Neuronal stem cell (in vitro differentiated cells): ENCODE results near the gene ZNG1B.
"Not testable (repeated sequence)": the region's sequence is repeated elsewhere in the genome, so short reads cannot be mapped to it uniquely, and the experiment has no call there.

Experiments
- DNase-seq: peaks from one replicate; pipeline ENCODE4 v3.0.0-alpha.2; 2013; ENCODE audit warnings: low spot score
- H2AFZ ChIP-seq: one replicate; pipeline ENCODE4 v1.6.1; 2013; ENCODE audit warnings: mild to moderate bottlenecking, low read length, inconsistent platforms
- H2AK5ac ChIP-seq: 2 replicates; pipeline ENCODE4 v1.6.1; 2013; ENCODE audit warnings: low read depth, mild to moderate bottlenecking, inconsistent platforms, low read length, moderate library complexity, mixed read lengths
- H2BK120ac ChIP-seq: 2 replicates; pipeline ENCODE4 v1.6.1; 2013; ENCODE audit warnings: low read depth, mild to moderate bottlenecking, inconsistent platforms, low read length, moderate library complexity, mixed read lengths
- H2BK12ac ChIP-seq: one replicate; pipeline ENCODE4 v1.6.1; 2013; ENCODE audit warnings: low read length, inconsistent platforms
- H2BK15ac ChIP-seq: 2 replicates; pipeline ENCODE4 v1.6.1; 2013; ENCODE audit warnings: mild to moderate bottlenecking, low read length, inconsistent platforms, mixed read lengths
- H2BK5ac ChIP-seq: one replicate; pipeline ENCODE4 v1.6.1; 2013; ENCODE audit warnings: inconsistent platforms, mild to moderate bottlenecking, low read length, moderate library complexity
- H3K14ac ChIP-seq: one replicate; pipeline ENCODE4 v1.6.1; 2013; ENCODE audit warnings: low read length, inconsistent platforms
- H3K18ac ChIP-seq: 2 replicates; pipeline ENCODE4 v1.6.1; 2013; ENCODE audit warnings: low read length, inconsistent platforms
- H3K23ac ChIP-seq: 2 replicates; pipeline ENCODE4 v1.6.1; 2013; ENCODE audit warnings: low read depth, mild to moderate bottlenecking, mixed read lengths, low read length, inconsistent platforms; ENCODE audit not compliant: poor library complexity
- H3K27ac ChIP-seq: replicated peaks from 3 replicates; pipeline ENCODE4 v1.5.1; 2013; ENCODE audit warnings: low read length, inconsistent platforms
- H3K27me3 ChIP-seq, 3 experiments: 2 replicates each; pipeline ENCODE4 v1.6.1; 2013; ENCODE audit warnings: low read length in 3 of 3, mild to moderate bottlenecking in 2 of 3, inconsistent platforms in 1 of 3, low read depth in 1 of 3, mixed read lengths in 1 of 3, moderate library complexity in 1 of 3; ENCODE audit not compliant: control insufficient read depth in 3 of 3, insufficient read depth in 3 of 3
- H3K36me3 ChIP-seq, 2 donors: replicated peaks in 1 of 2; 2 replicates each; pipeline ENCODE4 v1.6.1; 2013; ENCODE audit warnings: low read length in 2 of 2; ENCODE audit not compliant: control insufficient read depth in 2 of 2, insufficient read depth in 2 of 2
- H3K4ac ChIP-seq: 2 replicates; pipeline ENCODE4 v1.6.1; 2013; ENCODE audit warnings: inconsistent platforms, mild to moderate bottlenecking, low read length, moderate library complexity
- H3K4me1 ChIP-seq, 2 donors: 1 replicate in 1 of 2; 2 replicates in 1 of 2; pipeline ENCODE4 v1.6.1; 2013; ENCODE audit warnings: low read length in 2 of 2, low read depth in 1 of 2; ENCODE audit not compliant: control insufficient read depth in 2 of 2, insufficient read depth in 1 of 2
- H3K4me2 ChIP-seq: one replicate; pipeline ENCODE4 v1.6.1; 2013; ENCODE audit warnings: mild to moderate bottlenecking, low read length, inconsistent platforms; ENCODE audit not compliant: insufficient read depth, poor library complexity, severe bottlenecking
- H3K4me3 ChIP-seq, 2 donors: 2 replicates each; pipeline ENCODE4 v1.5.1; 2013; ENCODE audit warnings: low read length in 2 of 2, mild to moderate bottlenecking in 2 of 2, inconsistent platforms in 1 of 2, moderate library complexity in 1 of 2
- H3K79me1 ChIP-seq: one replicate; pipeline ENCODE4 v1.6.1; 2013; ENCODE audit warnings: low read depth, mild to moderate bottlenecking, inconsistent platforms, low read length, moderate library complexity
- H3K9ac ChIP-seq: one replicate; pipeline ENCODE4 v1.6.1; 2013; ENCODE audit warnings: mild to moderate bottlenecking, low read depth, low read length, inconsistent platforms; ENCODE audit not compliant: poor library complexity
- H3K9me3 ChIP-seq, 2 donors: replicated peaks in 1 of 2; 2 replicates each; pipeline versions ENCODE3 to v1.6.1; 2013; ENCODE audit warnings: low read length in 2 of 2, mild to moderate bottlenecking in 2 of 2, inconsistent platforms in 1 of 2, low read depth in 1 of 2, mixed read lengths in 1 of 2, moderate library complexity in 1 of 2; ENCODE audit not compliant: control insufficient read depth in 2 of 2, insufficient read depth in 1 of 2
- H4K8ac ChIP-seq: one replicate; pipeline ENCODE4 v1.6.1; 2013; ENCODE audit warnings: low read depth, mild to moderate bottlenecking, inconsistent platforms, low read length, moderate library complexity
- H4K91ac ChIP-seq: one replicate; pipeline ENCODE4 v1.6.1; 2013; ENCODE audit warnings: low read length, low read depth, mild to moderate bottlenecking, inconsistent platforms; ENCODE audit not compliant: poor library complexity
- WGBS, 2 donors: extraction: QIAGEN DNeasy Blood & Tissue Kit; methylation state at CpG; one replicate each; pipeline ENCODE4 v1.1.7; 2013; ENCODE audit warnings: missing lambda C conversion rate in 2 of 2, mixed read lengths in 1 of 2; ENCODE audit not compliant: insufficient read length in 2 of 2, insufficient replicate concordance in 1 of 2; ENCODE audit errors: extremely low coverage in 2 of 2; 5-methylcytosine and 5-hydroxymethylcytosine counted together

ZNG1B gene

DNA sequence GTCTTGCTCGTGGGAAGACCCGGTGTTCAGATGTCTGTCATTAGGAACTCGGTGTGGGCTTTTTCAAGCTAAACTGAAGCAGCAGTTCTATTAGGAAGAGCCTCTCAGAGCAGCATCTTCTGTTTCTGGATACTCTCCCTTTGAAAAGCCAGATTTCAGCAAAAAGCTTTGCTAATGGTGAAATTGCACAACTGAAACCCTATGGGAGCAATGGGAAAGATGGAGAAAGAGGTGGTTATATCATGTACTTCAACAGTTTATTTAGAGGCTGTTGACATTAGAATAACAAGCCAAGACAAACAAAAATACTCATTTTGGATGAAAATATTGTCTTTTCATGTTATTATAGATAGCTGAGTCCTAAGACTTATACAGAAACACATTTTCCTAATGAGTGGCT is 91.4 kb downstream of the ZNG1B start:
- H3K27ac ChIP-seq, H3K14ac ChIP-seq, H2BK5ac ChIP-seq, H3K4ac ChIP-seq, H3K4me3 ChIP-seq, H3K36me3 ChIP-seq, H4K91ac ChIP-seq, H3K4me2 ChIP-seq, H3K9ac ChIP-seq, H4K8ac ChIP-seq, H3K27me3 ChIP-seq, H3K9me3 ChIP-seq, H2BK12ac ChIP-seq, H3K18ac ChIP-seq, H2BK15ac ChIP-seq, H2AFZ ChIP-seq, H2AK5ac ChIP-seq, H3K4me1 ChIP-seq, DNase-seq, H3K23ac ChIP-seq, H2BK120ac ChIP-seq, H3K79me1 ChIP-seq: not testable (repeated sequence)
- no CpG with 5 or more reads among the region's 3 CpGs for WGBS, 2 donors

DNA sequence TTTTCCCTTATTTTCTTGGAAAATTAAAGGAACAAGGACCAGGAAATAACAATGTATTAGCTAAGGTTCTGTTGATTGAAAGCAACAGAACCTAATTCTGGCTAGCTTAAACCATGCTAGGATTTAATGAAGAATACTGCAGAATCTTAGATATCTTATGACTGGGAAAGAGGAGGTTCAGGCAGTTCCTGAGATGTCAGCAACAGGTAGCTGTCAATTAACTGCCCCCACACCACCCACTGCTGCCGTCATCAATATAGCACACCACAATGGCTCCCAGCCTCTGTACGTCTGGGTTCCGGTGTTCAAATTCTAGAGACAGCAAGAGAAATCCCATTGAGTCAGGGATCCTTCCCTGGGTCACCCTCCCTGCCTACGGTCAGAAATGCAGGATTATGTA is 95.5 kb downstream of the ZNG1B start:
- H3K9ac ChIP-seq, H3K4me2 ChIP-seq, H3K23ac ChIP-seq, H2BK5ac ChIP-seq, H3K4me3 ChIP-seq, H2AFZ ChIP-seq, H3K36me3 ChIP-seq, H2AK5ac ChIP-seq, H2BK15ac ChIP-seq, H3K27me3 ChIP-seq, H3K79me1 ChIP-seq, H3K14ac ChIP-seq, H4K91ac ChIP-seq, H3K27ac ChIP-seq, H4K8ac ChIP-seq, H3K9me3 ChIP-seq, H3K4ac ChIP-seq, DNase-seq, H3K4me1 ChIP-seq, H3K18ac ChIP-seq, H2BK120ac ChIP-seq, H2BK12ac ChIP-seq: not testable (repeated sequence)
- WGBS, 2 donors: no CpG with 5 or more reads among the region's 4 CpGs

DNA sequence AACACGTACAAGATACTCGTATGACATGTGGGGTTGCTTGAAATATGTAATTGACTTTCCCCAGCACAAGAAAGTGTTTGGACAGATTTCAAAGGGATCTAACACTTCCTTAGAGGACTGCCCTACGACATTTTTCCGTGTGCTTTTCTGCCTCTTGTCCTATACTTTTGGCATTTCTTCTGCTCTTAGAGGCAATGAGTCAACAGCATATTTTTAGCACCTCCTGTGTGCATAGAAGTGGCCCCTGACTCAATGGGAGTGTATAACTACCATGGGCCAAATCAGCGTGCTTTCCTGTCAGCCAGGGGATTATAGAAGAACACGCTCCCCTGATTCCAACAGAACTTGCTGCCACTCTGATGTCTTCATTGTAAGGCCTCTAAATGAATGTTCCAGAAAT is 99.1 kb downstream of the ZNG1B start:
- not testable (repeated sequence) for H3K4ac ChIP-seq, H3K14ac ChIP-seq, H3K27ac ChIP-seq, H4K91ac ChIP-seq, H4K8ac ChIP-seq, H3K36me3 ChIP-seq, H3K4me2 ChIP-seq, H3K18ac ChIP-seq, H3K27me3 ChIP-seq, H3K9ac ChIP-seq, H3K4me3 ChIP-seq, H2BK12ac ChIP-seq, H3K23ac ChIP-seq, DNase-seq, H3K4me1 ChIP-seq, H2AK5ac ChIP-seq, H2BK15ac ChIP-seq, H2BK5ac ChIP-seq, H2BK120ac ChIP-seq, H3K79me1 ChIP-seq, H3K9me3 ChIP-seq, H2AFZ ChIP-seq
- no CpG with 5 or more reads among the region's 6 CpGs for WGBS, 2 donors

DNA sequence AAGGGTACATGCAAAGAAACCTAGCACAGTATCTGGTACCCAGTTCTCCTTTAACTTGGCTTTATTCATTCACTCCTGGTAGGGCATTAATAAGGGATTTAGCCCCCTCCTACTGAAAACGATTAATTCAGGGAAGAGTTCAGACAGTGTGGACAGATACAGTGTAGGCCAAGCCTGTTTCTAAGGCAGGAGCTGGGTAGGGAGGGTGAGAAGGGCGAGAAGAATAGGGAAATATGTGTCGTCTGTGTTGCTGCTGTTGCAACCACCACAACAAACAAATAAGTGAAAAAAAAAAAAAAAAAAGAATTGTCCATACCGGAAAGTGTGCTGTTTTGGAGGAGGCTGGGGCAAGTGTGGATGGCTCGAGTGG is 103.3 kb downstream of the ZNG1B start:
- H3K4me3 ChIP-seq, H2BK15ac ChIP-seq, H3K27ac ChIP-seq, H2AK5ac ChIP-seq, H3K14ac ChIP-seq, H2AFZ ChIP-seq, H3K9me3 ChIP-seq, H4K8ac ChIP-seq, H3K79me1 ChIP-seq, H2BK12ac ChIP-seq, H3K4me1 ChIP-seq, H3K18ac ChIP-seq, H3K9ac ChIP-seq, H2BK120ac ChIP-seq, H3K4me2 ChIP-seq, H2BK5ac ChIP-seq, H3K23ac ChIP-seq, H3K36me3 ChIP-seq, DNase-seq, H4K91ac ChIP-seq, H3K4ac ChIP-seq: not testable (repeated sequence)
- peaks cover 0 to 16% (median 12%) of the 10 kb centered on the region in 3 experiments for H3K27me3 ChIP-seq
- no CpG with 5 or more reads among the region's 5 CpGs for WGBS, 2 donors
